NCI-H2227 (cell line): ENCODE measurements around the gene TMEM92.
A peak's percentile ranks its signal among the peaks of the same experiment; 100 is the strongest.
"Not testable (repeated sequence)": the region's sequence is repeated elsewhere in the genome, so short reads cannot be mapped to it uniquely, and the experiment has no call there.

Source experiments
- DNase-seq: peaks from one replicate; lab custom pipeline; 2025; ENCODE audit not compliant: unreplicated experiment; lab: John Stamatoyannopoulos, UW

Gene TMEM92

GRCh38 chr17:50297407-50297865, 23.2 kb downstream of the TMEM92 start:
- peak; percentile 76 for DNase-seq

- DNase-seq: no peak
Observed at GRCh38 chr17:50298018-50298417, 23.8 kb downstream of the TMEM92 start.

- DNase-seq: no peak
Observed at GRCh38 chr17:50299776-50300175, 25.5 kb downstream of the TMEM92 start.

GRCh38 chr17:50300824-50301223, 26.6 kb downstream of the TMEM92 start:
- not testable (repeated sequence) for DNase-seq

- no peak for DNase-seq
Observed at GRCh38 chr17:50301891-50302584, 27.8 kb downstream of the TMEM92 start.

GRCh38 chr17:50303051-50303450, 28.8 kb downstream of the TMEM92 start:
- no peak for DNase-seq

- no peak for DNase-seq
Observed at GRCh38 chr17:50303596-50303995, 29.3 kb downstream of the TMEM92 start.

- no peak for DNase-seq
Observed at GRCh38 chr17:50304781-50305404, 30.6 kb downstream of the TMEM92 start.

GRCh38 chr17:50307654-50308053, 33.4 kb downstream of the TMEM92 start:
- no peak for DNase-seq

GRCh38 chr17:50308666-50309065, 34.4 kb downstream of the TMEM92 start:
- no peak for DNase-seq

- DNase-seq: no peak
Observed at GRCh38 chr17:50310455-50311111, 36.3 kb downstream of the TMEM92 start.

GRCh38 chr17:50311112-50311460, 36.8 kb downstream of the TMEM92 start:
- DNase-seq: no peak

- DNase-seq: no peak
Observed at GRCh38 chr17:50311483-50311882, 37.2 kb downstream of the TMEM92 start.

- no peak for DNase-seq
Observed at GRCh38 chr17:50312308-50312707, 38.0 kb downstream of the TMEM92 start.

GRCh38 chr17:50314456-50315011, 40.3 kb downstream of the TMEM92 start:
- no peak for DNase-seq

GRCh38 chr17:50316016-50316587, 41.8 kb downstream of the TMEM92 start:
- DNase-seq: no peak

GRCh38 chr17:50316660-50317059, 42.4 kb downstream of the TMEM92 start:
- DNase-seq: not testable (repeated sequence)

- DNase-seq: no peak
Observed at GRCh38 chr17:50317121-50317520, 42.9 kb downstream of the TMEM92 start.

- DNase-seq: no peak
Observed at GRCh38 chr17:50318501-50319285, 44.4 kb downstream of the TMEM92 start.

- no peak for DNase-seq
Observed at GRCh38 chr17:50319306-50320004, 45.2 kb downstream of the TMEM92 start.
